Measurements from ENCODE around the gene SIX2. TPM values are rescaled to one million over a fixed set of nuclear protein-coding genes. Genes with fewer than 3 reads are reported as not detected.

Gene SIX2
- polyA plus RNA-seq, 6 donors from 2014 or later = not detected

GRCh38 chr2:44967056-44967455 lies 42.2 kb downstream of the SIX2 start:
- H3K4me3 Mint-ChIP-seq = no peak overlapping the region
- peaks cover 37 to 76% (median 74%) of the 10 kb centered on the region in 3 donors for H3K27me3 Mint-ChIP-seq
- no peaks in the 10 kb centered on the region for H3K4me1 Mint-ChIP-seq
- ATAC-seq (ENCODE audit: low read depth in 2 of 2) (no peak), DNase-seq (no peak)
- H3K9me3 Mint-ChIP-seq = no peaks in the 10 kb centered on the region
- H3K36me3 Mint-ChIP-seq = no peaks in the 10 kb centered on the region
- H3K27ac Mint-ChIP-seq = no peak overlapping the region

GRCh38 chr2:44965684-44966083 lies 43.6 kb downstream of the SIX2 start:
- Mint-ChIP-seq H3K36me3 (no peaks in the 10 kb centered on the region), H3K4me3 (no peak overlapping the region)

GRCh38 chr2:44964752-44965236 lies 44.5 kb downstream of the SIX2 start:
- Mint-ChIP-seq H3K4me1 (no peaks in the 10 kb centered on the region), H3K9me3 (no peaks in the 10 kb centered on the region), H3K4me3 (no peak overlapping the region), H3K27ac (peak overlapping the region in 1 of 6 donors; percentile 19), H3K36me3 (no peaks in the 10 kb centered on the region), H3K27me3 (peaks cover 44 to 79% (median 77%) of the 10 kb centered on the region in 3 donors)
- DNase-seq (no peak), ATAC-seq (ENCODE audit: low read depth in 2 of 2) (no peak)

More at GRCh38 chr2:44965684-44966083, 43.6 kb downstream of the SIX2 start:
- no peaks in the 10 kb centered on the region for H3K9me3 Mint-ChIP-seq
- peaks cover 40 to 78% (median 76%) of the 10 kb centered on the region in 3 donors for H3K27me3 Mint-ChIP-seq
- no peak for DNase-seq
- no peak overlapping the region for H3K27ac Mint-ChIP-seq
- H3K4me1 Mint-ChIP-seq = no peaks in the 10 kb centered on the region
- no peak for ATAC-seq (ENCODE audit: low read depth in 2 of 2)

DNA sequence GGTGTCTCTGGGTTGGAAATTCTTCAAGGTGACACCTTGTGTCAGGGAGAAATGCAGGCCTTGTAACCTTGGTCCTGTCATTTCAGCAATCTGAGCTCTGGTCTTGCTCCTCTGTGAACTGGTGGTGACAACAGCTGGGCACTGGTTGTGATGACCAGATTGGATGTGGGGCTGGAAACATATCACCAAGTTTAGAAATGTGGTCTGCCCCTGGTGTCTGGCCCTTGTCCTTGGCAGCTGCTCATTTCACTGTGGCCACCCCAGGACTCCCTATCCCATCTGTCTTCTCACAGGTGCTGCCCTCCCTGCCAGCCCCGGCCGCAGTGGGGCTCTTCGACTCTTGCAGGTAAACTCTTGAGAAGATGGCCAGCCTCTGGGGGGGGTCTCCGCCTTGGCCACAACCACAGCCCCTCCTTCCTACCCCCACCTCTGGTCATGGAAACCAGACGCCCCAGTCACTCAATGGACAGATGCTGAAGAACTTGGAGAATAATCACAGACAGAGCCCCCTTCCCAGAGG lies 47.0 kb downstream of the SIX2 start:
- H3K27me3 Mint-ChIP-seq = peaks cover 41 to 92% (median 90%) of the 10 kb centered on the region in 3 donors
- H3K27ac Mint-ChIP-seq = no peak overlapping the region
- ATAC-seq (ENCODE audit: low read depth in 2 of 2) = no peak
- H3K4me3 Mint-ChIP-seq = no peak overlapping the region
- no peak for DNase-seq
- H3K9me3 Mint-ChIP-seq = no peaks in the 10 kb centered on the region
- H3K4me1 Mint-ChIP-seq = no peaks in the 10 kb centered on the region
- H3K36me3 Mint-ChIP-seq = no peaks in the 10 kb centered on the region

DNA sequence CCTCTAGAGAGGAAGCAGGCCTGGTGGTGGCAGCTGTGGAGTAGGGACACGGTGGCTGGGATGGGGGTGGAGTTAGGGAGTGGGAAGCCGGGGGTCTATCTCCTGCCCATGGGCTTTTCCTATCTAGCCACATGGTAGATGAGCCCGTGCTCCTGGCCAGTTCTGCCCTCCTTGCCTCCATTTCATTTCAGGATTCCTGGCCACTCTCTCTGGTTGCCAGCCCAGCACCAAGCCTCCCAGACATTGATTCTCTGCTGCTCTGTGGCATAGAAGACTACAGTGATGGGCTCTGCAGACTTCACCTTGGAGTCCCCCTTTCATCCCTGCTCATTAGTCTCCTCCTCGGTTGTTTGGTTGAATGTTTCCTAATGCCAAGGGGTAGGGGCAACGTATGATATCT lies 48.4 kb downstream of the SIX2 start:
- no peak overlapping the region for H3K27ac Mint-ChIP-seq
- H3K4me3 Mint-ChIP-seq = no peak overlapping the region
- ATAC-seq (ENCODE audit: low read depth in 2 of 2) (no peak), DNase-seq (no peak)
- H3K9me3 Mint-ChIP-seq = no peaks in the 10 kb centered on the region
- H3K4me1 Mint-ChIP-seq = peaks cover 1 to 2% (median 2%) of the 10 kb centered on the region in 3 donors
- peaks cover 48 to 90% (median 90%) of the 10 kb centered on the region in 3 donors for H3K27me3 Mint-ChIP-seq
- H3K36me3 Mint-ChIP-seq = no peaks in the 10 kb centered on the region

DNA sequence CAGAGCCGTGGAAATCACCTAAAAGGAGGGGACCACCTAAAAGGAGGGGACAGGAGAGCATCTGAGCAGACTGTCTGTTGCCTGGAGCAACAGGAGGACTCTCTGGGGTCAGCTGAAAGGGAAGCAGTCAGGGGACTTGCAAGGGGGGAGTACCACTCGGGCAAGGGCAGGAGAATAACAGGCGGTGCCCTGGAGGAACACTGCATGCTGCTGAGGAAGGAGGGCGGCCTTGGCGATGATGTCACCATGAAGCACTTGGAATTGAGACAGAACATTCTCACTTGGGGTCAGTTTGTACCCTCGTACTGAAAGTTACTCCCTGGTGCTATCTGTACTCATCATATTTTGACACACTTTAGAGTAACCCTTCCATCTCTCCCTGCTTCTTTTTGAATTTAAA lies 49.4 kb downstream of the SIX2 start:
- Mint-ChIP-seq H3K4me1 (peaks cover 9 to 11% (median 10%) of the 10 kb centered on the region in 3 donors), H3K9me3 (no peaks in the 10 kb centered on the region), H3K27ac (peak overlapping the region in 1 of 6 donors; percentile 49), H3K36me3 (no peaks in the 10 kb centered on the region), H3K27me3 (peaks cover 55 to 92% (median 90%) of the 10 kb centered on the region in 3 donors), H3K4me3 (no peak overlapping the region)
- ATAC-seq (ENCODE audit: low read depth in 2 of 2) = no peak
- no peak for DNase-seq

DNA sequence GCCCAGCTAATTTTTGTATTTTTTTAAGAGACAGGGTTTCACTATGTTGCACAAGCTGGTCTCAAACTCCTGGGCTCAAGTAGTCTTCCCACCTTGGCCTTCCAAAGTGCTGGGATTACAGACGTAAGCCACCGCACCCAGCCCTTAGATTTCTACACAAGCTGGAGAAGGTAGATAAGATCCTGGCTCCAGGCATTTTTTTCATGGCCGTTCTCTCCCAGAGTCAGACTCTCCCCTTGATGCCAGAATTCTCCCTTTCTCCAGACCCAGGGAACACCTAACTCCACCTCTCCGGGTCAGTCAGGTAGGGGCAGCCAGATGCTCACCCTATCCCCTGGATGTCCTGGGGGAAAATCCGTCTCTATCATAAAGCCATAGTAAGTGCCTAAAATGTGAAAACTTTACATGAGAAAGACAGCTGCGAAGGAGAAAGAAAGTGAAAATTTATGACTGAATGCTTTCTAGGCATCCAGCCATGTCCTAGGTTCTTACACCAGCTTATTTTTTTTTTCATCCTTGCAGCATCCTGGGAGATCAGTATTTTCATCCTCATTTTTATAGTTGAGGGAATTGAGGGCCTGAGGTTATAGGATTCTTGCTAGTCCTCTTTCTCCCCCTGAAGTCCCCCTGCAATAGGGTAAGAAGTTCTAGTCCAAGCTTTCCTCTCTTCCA lies 51.5 kb downstream of the SIX2 start:
- Mint-ChIP-seq H3K27me3 (peaks cover 70 to 92% (median 90%) of the 10 kb centered on the region in 3 donors), H3K4me1 (peaks cover 17 to 30% (median 30%) of the 10 kb centered on the region in 3 donors), H3K4me3 (no peak overlapping the region), H3K36me3 (no peaks in the 10 kb centered on the region), H3K27ac (no peak overlapping the region), H3K9me3 (no peaks in the 10 kb centered on the region)
- no peak for ATAC-seq (ENCODE audit: low read depth in 2 of 2)
- no peak for DNase-seq

DNA sequence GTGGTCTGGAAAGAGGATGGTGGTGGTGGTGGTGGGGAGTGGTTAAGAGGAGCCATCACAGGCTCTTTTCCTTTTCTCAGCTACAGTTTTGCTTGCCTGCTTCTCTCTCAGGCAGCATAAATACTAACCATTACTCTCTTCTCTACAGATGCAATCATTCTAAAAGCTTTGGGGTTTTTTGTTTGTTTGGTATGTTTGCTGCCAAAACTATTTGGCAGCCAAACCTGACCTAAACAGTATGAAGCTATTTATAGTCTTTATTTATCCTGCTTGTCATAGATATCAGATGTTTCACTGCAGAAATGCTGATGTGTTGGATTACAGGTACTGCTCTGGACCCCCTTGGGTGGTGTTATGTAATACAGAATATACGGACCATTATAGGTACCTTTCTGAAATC lies 52.4 kb downstream of the SIX2 start:
- no peak overlapping the region for H3K4me3 Mint-ChIP-seq
- no peaks in the 10 kb centered on the region for H3K9me3 Mint-ChIP-seq
- no peak for ATAC-seq (ENCODE audit: low read depth in 2 of 2)
- no peak for DNase-seq
- no peak overlapping the region for H3K27ac Mint-ChIP-seq
- H3K4me1 Mint-ChIP-seq = peaks cover 20 to 37% (median 32%) of the 10 kb centered on the region in 3 donors
- H3K27me3 Mint-ChIP-seq = peaks cover 69 to 90% (median 85%) of the 10 kb centered on the region in 3 donors
- no peaks in the 10 kb centered on the region for H3K36me3 Mint-ChIP-seq

DNA sequence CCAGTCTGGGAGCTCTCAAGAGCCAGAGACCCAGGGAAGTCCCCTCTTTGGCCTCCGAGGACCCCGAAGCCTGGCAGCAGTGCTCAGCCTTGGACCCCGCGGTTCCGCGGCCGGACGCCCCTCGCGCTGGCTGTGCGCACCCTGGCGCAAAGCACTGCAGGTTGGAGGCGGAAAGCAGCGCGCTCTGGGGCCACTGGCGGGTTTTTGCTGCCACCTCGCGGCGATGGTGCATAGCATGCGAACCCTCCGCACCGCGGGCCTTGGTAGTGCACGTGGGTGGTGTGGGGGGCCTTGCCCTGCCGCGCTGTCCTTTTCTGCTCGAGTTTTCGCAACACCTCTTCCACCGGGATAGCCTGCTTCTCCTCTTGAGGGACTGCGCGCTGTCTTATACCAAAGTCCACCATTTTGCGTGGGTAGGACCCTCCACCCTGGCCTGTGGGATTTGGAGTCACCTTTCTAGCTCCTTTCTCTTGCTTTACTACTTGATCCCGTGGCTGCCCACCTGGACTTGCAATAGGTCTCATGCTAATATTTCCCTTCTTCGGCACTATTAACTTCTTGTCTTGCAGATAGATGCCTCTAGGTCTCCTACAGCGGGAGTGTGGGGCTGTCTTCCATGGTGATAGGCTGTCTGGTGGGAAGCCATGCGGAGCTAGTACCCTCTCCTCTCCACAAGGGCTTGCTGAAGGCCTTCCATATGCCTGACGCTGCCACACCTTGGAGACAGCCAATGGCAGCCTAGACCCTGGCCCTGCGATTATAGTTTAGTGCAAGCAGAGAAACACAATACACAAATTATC lies 53.5 kb downstream of the SIX2 start:
- peaks cover 0 to 4% of the 10 kb centered on the region in 2 donors for H3K36me3 Mint-ChIP-seq
- DNase-seq = peak; percentile 75
- H3K27ac Mint-ChIP-seq = no peak overlapping the region
- H3K4me3 Mint-ChIP-seq = peak overlapping the region; percentile 19 to 91 (median 84)
- H3K9me3 Mint-ChIP-seq = peaks cover 0 to 2% (median 0%) of the 10 kb centered on the region in 7 donors
- peak; percentile 78 to 82 for ATAC-seq (ENCODE audit: low read depth in 2 of 2)
- peaks cover 21 to 40% (median 37%) of the 10 kb centered on the region in 3 donors for H3K4me1 Mint-ChIP-seq
- peaks cover 74 to 92% (median 85%) of the 10 kb centered on the region in 3 donors for H3K27me3 Mint-ChIP-seq

Other genes with a start within 250 kb of the SIX2 start
- not detected for gene SIX3, start 67.8 kb downstream of the SIX2 start, polyA plus RNA-seq (ENCODE audit: low read depth in 6 of 6)

Measured in naive B cell (primary cell).